ENCODE data around the gene CSE1L. TPM values are rescaled to one million over a fixed set of nuclear protein-coding genes. Genes with fewer than 3 reads are reported as not detected.
A peak's percentile ranks its signal among the peaks of the same experiment; 100 is the strongest.
"Not testable (repeated sequence)": the region's sequence is repeated elsewhere in the genome, so short reads cannot be mapped to it uniquely, and the experiment has no call there.

Gene CSE1L
- total and polyA plus RNA-seq, 2 experiments from 2014 or later: 163 to 326 TPM

DNA sequence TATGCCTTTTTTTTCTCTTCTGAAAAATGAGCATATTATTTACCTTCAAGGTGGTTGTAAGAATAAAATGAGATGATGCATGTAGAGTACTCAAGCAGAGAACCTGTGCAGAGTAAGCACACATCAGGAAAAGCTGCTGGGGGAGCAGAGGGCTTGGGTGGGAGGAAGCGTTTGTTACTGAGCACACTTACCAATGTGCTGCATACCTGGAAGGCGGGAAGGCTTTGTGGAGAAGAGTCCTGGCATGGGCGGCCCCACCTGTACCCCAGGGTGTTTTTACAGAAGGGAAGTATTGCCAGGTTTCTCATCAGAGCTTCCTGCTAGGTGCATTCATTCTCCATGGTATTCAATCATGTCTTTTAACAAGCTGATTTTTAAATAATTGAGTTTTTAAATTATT lies 52.9 kb downstream of the CSE1L start:
- Mint-ChIP-seq H3K4me3 (no peak overlapping the region), H3K9me3 (no peaks in the 10 kb centered on the region), H3K36me3 (ENCODE audit: low read depth) (peaks cover 90% of the 10 kb centered on the region), H3K4me1 (peaks cover 5% of the 10 kb centered on the region; the same call in 2 of the 3 replicates), H3K27me3 (ENCODE audit: insufficient read depth, low read depth, poor library complexity) (no peaks in the 10 kb centered on the region), H3K27ac (0 out of 2 replicates have a peak overlapping the region, but pooled peaks have one; percentile 41)
- Histone ChIP-seq H4K20me1 (replicated peaks; ENCODE audit: insufficient read depth) (peaks cover 37% of the 10 kb centered on the region), H3K4me2 (no peak overlapping the region), H3K27ac (ENCODE audit: low read depth) (no peak overlapping the region), H2AFZ (no peak overlapping the region), H3K27me3 (ENCODE audit: insufficient read depth) (no peaks in the 10 kb centered on the region), H3K79me2 (replicated peaks; ENCODE audit: insufficient read depth) (peaks cover 50% of the 10 kb centered on the region), H3K4me1 (ENCODE audit: insufficient read depth) (no peaks in the 10 kb centered on the region), H3F3A (replicated peaks; ENCODE audit: low read depth) (peaks cover 44% of the 10 kb centered on the region), H3K4me3 (no peak overlapping the region), H3K36me3 (ENCODE audit: insufficient read depth) (peaks cover 78% of the 10 kb centered on the region), H3K9me2 (ENCODE audit: insufficient read depth) (no peaks in the 10 kb centered on the region)
- no peak for ATAC-seq
- TF ChIP-seq STAT1 (IDR thresholded peaks at IDR 0.05; ENCODE audit: unreplicated experiment) (no peak), JUNB (IDR thresholded peaks at IDR 0.05; ENCODE audit: unreplicated experiment) (no peak), EZH2phosphoT487 (IDR thresholded peaks at IDR 0.05; ENCODE audit: unreplicated experiment) (no peak), POLR2AphosphoS5 (IDR thresholded peaks at IDR 0.05; ENCODE audit: low read depth) (no peak), CREB1 (CRISPR knock-in tag; IDR thresholded peaks at IDR 0.05; ENCODE audit: low read depth) (no peak), ZNF114 (CRISPR knock-in tag; IDR thresholded peaks at IDR 0.05) (no peak), NANOG (IDR thresholded peaks at IDR 0.05; ENCODE audit: borderline replicate concordance) (no peak), EZH2 (IDR thresholded peaks at IDR 0.05; ENCODE audit: low read depth, unreplicated experiment) (no peak)
- TF ChIP-seq, protein P1, sequence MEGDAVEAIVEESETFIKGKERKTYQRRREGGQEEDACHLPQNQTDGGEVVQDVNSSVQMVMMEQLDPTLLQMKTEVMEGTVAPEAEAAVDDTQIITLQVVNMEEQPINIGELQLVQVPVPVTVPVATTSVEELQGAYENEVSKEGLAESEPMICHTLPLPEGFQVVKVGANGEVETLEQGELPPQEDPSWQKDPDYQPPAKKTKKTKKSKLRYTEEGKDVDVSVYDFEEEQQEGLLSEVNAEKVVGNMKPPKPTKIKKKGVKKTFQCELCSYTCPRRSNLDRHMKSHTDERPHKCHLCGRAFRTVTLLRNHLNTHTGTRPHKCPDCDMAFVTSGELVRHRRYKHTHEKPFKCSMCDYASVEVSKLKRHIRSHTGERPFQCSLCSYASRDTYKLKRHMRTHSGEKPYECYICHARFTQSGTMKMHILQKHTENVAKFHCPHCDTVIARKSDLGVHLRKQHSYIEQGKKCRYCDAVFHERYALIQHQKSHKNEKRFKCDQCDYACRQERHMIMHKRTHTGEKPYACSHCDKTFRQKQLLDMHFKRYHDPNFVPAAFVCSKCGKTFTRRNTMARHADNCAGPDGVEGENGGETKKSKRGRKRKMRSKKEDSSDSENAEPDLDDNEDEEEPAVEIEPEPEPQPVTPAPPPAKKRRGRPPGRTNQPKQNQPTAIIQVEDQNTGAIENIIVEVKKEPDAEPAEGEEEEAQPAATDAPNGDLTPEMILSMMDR (conservative IDR thresholded peaks at IDR 0.05; ENCODE audit: low read depth in 2 of 2): no peak
- TF ChIP-seq, protein P2, sequence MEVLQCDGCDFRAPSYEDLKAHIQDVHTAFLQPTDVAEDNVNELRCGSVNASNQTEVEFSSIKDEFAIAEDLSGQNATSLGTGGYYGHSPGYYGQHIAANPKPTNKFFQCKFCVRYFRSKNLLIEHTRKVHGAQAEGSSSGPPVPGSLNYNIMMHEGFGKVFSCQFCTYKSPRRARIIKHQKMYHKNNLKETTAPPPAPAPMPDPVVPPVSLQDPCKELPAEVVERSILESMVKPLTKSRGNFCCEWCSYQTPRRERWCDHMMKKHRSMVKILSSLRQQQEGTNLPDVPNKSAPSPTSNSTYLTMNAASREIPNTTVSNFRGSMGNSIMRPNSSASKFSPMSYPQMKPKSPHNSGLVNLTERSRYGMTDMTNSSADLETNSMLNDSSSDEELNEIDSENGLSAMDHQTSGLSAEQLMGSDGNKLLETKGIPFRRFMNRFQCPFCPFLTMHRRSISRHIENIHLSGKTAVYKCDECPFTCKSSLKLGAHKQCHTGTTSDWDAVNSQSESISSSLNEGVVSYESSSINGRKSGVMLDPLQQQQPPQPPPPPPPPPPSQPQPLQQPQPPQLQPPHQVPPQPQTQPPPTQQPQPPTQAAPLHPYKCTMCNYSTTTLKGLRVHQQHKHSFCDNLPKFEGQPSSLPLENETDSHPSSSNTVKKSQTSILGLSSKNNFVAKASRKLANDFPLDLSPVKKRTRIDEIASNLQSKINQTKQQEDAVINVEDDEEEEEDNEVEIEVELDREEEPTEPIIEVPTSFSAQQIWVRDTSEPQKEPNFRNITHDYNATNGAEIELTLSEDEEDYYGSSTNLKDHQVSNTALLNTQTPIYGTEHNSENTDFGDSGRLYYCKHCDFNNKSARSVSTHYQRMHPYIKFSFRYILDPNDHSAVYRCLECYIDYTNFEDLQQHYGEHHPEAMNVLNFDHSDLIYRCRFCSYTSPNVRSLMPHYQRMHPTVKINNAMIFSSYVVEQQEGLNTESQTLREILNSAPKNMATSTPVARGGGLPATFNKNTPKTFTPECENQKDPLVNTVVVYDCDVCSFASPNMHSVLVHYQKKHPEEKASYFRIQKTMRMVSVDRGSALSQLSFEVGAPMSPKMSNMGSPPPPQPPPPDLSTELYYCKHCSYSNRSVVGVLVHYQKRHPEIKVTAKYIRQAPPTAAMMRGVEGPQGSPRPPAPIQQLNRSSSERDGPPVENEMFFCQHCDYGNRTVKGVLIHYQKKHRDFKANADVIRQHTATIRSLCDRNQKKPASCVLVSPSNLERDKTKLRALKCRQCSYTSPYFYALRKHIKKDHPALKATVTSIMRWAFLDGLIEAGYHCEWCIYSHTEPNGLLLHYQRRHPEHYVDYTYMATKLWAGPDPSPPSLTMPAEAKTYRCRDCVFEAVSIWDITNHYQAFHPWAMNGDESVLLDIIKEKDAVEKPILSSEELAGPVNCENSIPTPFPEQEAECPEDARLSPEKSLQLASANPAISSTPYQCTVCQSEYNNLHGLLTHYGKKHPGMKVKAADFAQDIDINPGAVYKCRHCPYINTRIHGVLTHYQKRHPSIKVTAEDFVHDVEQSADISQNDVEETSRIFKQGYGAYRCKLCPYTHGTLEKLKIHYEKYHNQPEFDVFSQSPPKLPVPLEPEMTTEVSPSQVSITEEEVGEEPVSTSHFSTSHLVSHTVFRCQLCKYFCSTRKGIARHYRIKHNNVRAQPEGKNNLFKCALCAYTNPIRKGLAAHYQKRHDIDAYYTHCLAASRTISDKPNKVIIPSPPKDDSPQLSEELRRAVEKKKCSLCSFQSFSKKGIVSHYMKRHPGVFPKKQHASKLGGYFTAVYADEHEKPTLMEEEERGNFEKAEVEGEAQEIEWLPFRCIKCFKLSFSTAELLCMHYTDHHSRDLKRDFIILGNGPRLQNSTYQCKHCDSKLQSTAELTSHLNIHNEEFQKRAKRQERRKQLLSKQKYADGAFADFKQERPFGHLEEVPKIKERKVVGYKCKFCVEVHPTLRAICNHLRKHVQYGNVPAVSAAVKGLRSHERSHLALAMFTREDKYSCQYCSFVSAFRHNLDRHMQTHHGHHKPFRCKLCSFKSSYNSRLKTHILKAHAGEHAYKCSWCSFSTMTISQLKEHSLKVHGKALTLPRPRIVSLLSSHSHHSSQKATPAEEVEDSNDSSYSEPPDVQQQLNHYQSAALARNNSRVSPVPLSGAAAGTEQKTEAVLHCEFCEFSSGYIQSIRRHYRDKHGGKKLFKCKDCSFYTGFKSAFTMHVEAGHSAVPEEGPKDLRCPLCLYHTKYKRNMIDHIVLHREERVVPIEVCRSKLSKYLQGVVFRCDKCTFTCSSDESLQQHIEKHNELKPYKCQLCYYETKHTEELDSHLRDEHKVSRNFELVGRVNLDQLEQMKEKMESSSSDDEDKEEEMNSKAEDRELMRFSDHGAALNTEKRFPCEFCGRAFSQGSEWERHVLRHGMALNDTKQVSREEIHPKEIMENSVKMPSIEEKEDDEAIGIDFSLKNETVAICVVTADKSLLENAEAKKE (CRISPR knock-in tag; IDR thresholded peaks at IDR 0.05): no peak
- TF ChIP-seq, protein P3, sequence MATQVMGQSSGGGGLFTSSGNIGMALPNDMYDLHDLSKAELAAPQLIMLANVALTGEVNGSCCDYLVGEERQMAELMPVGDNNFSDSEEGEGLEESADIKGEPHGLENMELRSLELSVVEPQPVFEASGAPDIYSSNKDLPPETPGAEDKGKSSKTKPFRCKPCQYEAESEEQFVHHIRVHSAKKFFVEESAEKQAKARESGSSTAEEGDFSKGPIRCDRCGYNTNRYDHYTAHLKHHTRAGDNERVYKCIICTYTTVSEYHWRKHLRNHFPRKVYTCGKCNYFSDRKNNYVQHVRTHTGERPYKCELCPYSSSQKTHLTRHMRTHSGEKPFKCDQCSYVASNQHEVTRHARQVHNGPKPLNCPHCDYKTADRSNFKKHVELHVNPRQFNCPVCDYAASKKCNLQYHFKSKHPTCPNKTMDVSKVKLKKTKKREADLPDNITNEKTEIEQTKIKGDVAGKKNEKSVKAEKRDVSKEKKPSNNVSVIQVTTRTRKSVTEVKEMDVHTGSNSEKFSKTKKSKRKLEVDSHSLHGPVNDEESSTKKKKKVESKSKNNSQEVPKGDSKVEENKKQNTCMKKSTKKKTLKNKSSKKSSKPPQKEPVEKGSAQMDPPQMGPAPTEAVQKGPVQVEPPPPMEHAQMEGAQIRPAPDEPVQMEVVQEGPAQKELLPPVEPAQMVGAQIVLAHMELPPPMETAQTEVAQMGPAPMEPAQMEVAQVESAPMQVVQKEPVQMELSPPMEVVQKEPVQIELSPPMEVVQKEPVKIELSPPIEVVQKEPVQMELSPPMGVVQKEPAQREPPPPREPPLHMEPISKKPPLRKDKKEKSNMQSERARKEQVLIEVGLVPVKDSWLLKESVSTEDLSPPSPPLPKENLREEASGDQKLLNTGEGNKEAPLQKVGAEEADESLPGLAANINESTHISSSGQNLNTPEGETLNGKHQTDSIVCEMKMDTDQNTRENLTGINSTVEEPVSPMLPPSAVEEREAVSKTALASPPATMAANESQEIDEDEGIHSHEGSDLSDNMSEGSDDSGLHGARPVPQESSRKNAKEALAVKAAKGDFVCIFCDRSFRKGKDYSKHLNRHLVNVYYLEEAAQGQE (IDR thresholded peaks at IDR 0.05; ENCODE audit: unreplicated experiment): no peak
- no peak for DNase-seq (ENCODE audit: low spot score)

DNA sequence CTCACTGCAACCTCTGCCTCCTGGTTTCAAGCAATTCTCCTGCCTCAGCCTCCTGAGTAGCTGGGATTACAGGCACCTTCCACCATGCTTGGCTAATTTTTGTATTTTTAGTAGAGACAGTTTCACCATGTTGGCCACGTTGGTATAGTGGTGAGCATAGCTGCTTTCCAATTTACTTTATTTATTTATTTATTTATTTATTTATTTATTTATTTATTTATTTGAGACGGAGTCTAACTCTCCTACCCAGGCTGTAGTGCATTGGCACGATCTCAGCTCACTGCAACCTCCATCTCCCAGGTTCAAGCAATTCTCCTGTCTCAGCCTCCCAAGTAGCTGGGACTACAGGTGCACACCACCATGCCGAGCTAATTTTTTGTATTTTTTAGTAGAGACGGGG lies 54.2 kb downstream of the CSE1L start:
- peaks cover 46% of the 10 kb centered on the region for H3K79me2 ChIP-seq (replicated peaks; ENCODE audit: insufficient read depth)
- H3K4me2 ChIP-seq; ATAC-seq; H3K27ac ChIP-seq (ENCODE audit: low read depth); H3K27me3 Mint-ChIP-seq (ENCODE audit: insufficient read depth, low read depth, poor library complexity); H3K27ac Mint-ChIP-seq; H3K27me3 ChIP-seq (ENCODE audit: insufficient read depth); H3K4me3 ChIP-seq; H3K4me3 Mint-ChIP-seq; H3K9me2 ChIP-seq (ENCODE audit: insufficient read depth); DNase-seq (ENCODE audit: low spot score); H3K4me1 ChIP-seq (ENCODE audit: insufficient read depth); H3K9me3 Mint-ChIP-seq; H2AFZ ChIP-seq: not testable (repeated sequence)
- peaks cover 10% of the 10 kb centered on the region; the same call in 2 of the 3 replicates for H3K4me1 Mint-ChIP-seq
- peaks cover 37% of the 10 kb centered on the region for H4K20me1 ChIP-seq (replicated peaks; ENCODE audit: insufficient read depth)
- H3K36me3 Mint-ChIP-seq (ENCODE audit: low read depth): peaks cover 85% of the 10 kb centered on the region
- H3K36me3 ChIP-seq (ENCODE audit: insufficient read depth): peaks cover 65% of the 10 kb centered on the region
- peaks cover 45% of the 10 kb centered on the region for H3F3A ChIP-seq (replicated peaks; ENCODE audit: low read depth)
